ENCODE measurements around the gene KIF23. TPM values are rescaled to one million over a fixed set of nuclear protein-coding genes. Genes with fewer than 3 reads are reported as not detected.

KIF23 gene
- total and polyA plus RNA-seq, 8 donors: 2.1 to 26.3 (median 8.7) TPM

DNA sequence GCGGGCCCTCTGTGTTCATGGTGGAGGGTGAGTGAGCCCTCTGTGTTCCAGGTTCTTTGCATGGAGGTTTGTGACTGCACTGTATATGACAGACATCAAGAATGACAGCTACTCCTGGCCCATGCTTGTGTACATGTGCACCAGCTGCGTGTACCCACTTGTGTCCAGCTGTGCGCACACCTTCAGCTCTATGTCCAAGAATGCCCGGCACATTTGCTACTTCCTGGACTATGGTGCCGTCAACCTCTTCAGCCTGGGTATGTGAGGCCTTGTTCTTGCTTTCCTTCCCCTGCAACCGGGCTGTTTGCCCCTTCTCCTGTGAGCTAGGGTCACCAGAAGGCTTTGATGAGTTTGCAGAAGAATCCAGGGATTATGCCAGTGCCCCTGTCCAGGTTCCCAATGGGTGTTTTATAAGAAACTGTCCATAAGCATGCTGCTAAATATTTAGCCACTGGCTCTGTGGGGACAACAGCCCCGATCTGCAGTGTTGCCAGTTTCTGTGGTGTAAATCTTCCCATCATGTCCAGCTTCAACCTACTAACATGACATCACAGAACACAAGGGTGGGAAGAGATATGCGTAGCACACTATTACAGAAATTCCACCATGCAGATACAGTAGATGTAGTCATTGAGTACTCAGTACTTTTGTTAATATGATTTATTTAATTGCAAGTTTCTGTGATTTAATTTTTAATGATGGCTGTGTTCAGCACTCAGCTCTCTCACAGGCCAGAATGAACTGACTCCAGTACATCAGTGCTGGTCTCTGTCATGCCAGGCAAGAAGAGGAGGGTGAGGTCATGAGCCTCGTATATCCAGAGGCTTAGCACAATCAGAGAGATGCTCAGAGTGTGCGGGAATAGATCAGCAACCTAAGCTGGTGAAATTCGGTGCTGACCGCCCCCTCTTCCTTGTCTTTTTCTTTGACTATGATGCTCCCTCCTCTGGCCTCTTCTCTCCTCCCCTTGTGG is 29.2 kb upstream of the KIF23 start:
- Histone ChIP-seq H3K4me3 (no peak overlapping the region), H3K36me3 (peaks cover 0 to 4% (median 0%) of the 10 kb centered on the region in 4 donors), H3K27ac (no peak overlapping the region), H3K4me1 (no peaks in the 10 kb centered on the region), H3K27me3 (no peaks in the 10 kb centered on the region), H3K9me3 (no peaks in the 10 kb centered on the region)
- intact Hi-C loops (cut with DNase I; ENCODE audit: low total_unique reads): loop anchor here (5.0 kb wide), 1 partner anchor 338 kb away; no protein-coding TSS in a partner anchor
- WGBS, 5 donors: 89 to 93% (median 92%) methylated on average over 9 to 12 of the region's 12 CpGs
- DNase-seq: no peak
- TF ChIP-seq EP300 (IDR thresholded peaks at IDR 0.05) (no peak), POLR2AphosphoS5 (IDR thresholded peaks at IDR 0.05) (no peak), POLR2A (IDR thresholded peaks at IDR 0.05) (no peak)
- TF ChIP-seq, protein P1, sequence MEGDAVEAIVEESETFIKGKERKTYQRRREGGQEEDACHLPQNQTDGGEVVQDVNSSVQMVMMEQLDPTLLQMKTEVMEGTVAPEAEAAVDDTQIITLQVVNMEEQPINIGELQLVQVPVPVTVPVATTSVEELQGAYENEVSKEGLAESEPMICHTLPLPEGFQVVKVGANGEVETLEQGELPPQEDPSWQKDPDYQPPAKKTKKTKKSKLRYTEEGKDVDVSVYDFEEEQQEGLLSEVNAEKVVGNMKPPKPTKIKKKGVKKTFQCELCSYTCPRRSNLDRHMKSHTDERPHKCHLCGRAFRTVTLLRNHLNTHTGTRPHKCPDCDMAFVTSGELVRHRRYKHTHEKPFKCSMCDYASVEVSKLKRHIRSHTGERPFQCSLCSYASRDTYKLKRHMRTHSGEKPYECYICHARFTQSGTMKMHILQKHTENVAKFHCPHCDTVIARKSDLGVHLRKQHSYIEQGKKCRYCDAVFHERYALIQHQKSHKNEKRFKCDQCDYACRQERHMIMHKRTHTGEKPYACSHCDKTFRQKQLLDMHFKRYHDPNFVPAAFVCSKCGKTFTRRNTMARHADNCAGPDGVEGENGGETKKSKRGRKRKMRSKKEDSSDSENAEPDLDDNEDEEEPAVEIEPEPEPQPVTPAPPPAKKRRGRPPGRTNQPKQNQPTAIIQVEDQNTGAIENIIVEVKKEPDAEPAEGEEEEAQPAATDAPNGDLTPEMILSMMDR (IDR thresholded peaks at IDR 0.05): no peak

DNA sequence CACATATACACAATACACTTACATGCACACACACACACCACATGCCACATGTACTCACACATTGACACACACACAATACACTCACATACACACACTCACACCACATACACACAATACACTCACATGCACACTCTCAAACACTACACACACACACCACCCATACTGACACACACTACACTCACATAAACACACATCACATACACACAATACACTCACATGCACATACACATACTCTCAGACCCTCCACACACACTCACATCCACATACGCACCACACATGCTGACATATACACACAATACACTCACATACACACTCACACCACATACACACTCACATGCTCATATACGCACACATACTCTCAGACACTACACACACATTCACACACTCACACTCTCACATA is 28.3 kb upstream of the KIF23 start:
- WGBS, 5 donors: 95 to 100% (median 98%) methylated on average over 2 of the region's 2 CpGs
- intact Hi-C loops (cut with DNase I; ENCODE audit: low total_unique reads): no loop called here

DNA sequence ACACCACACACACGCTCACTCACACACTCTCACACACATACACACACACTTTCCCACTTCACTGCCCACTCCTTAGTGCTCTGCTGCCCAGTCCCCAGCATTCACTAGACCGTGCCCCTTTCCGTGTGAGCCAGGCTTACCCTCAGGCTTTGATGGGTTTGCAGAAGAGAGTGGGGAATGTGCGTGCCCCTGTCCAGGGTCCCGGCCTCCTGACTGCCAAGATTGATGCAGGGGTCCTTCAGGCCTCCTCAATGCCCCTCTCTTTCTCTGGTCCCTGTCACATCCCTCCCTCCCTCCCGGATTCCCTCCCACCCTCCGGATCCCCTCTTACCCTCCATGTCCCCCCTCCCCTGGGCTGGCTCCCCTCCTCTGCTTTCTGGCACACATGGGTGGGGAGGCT is 27.9 kb upstream of the KIF23 start:
- Histone ChIP-seq H3K36me3 (no peaks in the 10 kb centered on the region), H3K4me1 (no peaks in the 10 kb centered on the region), H3K9me3 (no peaks in the 10 kb centered on the region), H3K27me3 (no peaks in the 10 kb centered on the region), H3K4me3 (no peak overlapping the region), H3K27ac (no peak overlapping the region)
- DNase-seq: no peak
- intact Hi-C loops (cut with DNase I; ENCODE audit: low total_unique reads): no loop called here
- TF ChIP-seq POLR2AphosphoS5 (IDR thresholded peaks at IDR 0.05): no peak
- WGBS, 5 donors: 84 to 96% (median 91%) methylated on average over 7 of the region's 7 CpGs

More for the DNA sequence above, 28.3 kb upstream of the KIF23 start:
- no peak overlapping the region for H3K27ac ChIP-seq
- H3K4me1 ChIP-seq: no peaks in the 10 kb centered on the region
- no peaks in the 10 kb centered on the region for H3K9me3 ChIP-seq
- no peak for DNase-seq
- TF ChIP-seq POLR2AphosphoS5 (IDR thresholded peaks at IDR 0.05) (no peak), POLR2A (IDR thresholded peaks at IDR 0.05) (no peak), EP300 (IDR thresholded peaks at IDR 0.05) (no peak)
- TF ChIP-seq, protein P1 (IDR thresholded peaks at IDR 0.05): no peak
- no peaks in the 10 kb centered on the region for H3K27me3 ChIP-seq
- H3K4me3 ChIP-seq: no peak overlapping the region
- H3K36me3 ChIP-seq: no peaks in the 10 kb centered on the region

DNA sequence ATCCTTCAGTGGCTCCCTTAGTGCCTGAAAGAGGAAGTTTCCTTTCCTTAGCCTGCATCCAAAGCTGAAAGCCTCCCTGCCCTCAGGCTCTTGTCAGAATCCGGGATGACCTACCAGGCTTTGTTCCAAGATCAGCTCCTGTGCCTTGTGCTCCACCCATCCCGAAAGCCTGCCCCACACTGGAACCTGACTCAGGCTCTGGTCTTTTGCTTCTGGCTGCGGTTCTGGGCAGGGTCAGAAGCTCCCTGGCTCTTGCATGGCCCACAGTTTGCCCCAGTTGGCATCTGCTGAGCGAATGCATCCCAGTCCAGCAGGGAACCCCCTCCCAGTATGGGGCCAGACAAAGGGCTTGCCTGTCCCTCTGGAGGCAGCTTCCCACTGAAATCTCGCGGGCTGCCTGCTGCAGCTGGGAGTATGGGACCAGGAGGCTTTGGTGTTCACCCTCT is 25.9 kb upstream of the KIF23 start:
- Histone ChIP-seq H3K36me3 (no peaks in the 10 kb centered on the region), H3K9me3 (no peaks in the 10 kb centered on the region), H3K4me3 (no peak overlapping the region), H3K27ac (no peak overlapping the region), H3K27me3 (no peaks in the 10 kb centered on the region), H3K4me1 (no peaks in the 10 kb centered on the region)
- TF ChIP-seq POLR2AphosphoS5 (IDR thresholded peaks at IDR 0.05) (no peak), POLR2A (IDR thresholded peaks at IDR 0.05) (no peak), EP300 (IDR thresholded peaks at IDR 0.05) (no peak)
- TF ChIP-seq, protein P1 (IDR thresholded peaks at IDR 0.05): no peak
- 57 to 73% (median 66%) methylated on average over 4 to 6 of the region's 6 CpGs for WGBS, 5 donors
- DNase-seq: no peak
- intact Hi-C loops (cut with DNase I; ENCODE audit: low total_unique reads): no loop called here
